Progenitor cell of endocrine pancreas (in vitro differentiated cells): ENCODE data around the gene PPP3CA. TPM values are rescaled to one million over a fixed set of nuclear protein-coding genes. Genes with fewer than 3 reads are reported as not detected.
A peak's percentile ranks its signal among the peaks of the same experiment; 100 is the strongest.

Experiments
- DNase-seq: peaks from one replicate; pipeline ENCODE4 v3.0.0; 2021; ENCODE audit warnings: low spot score; ENCODE audit not compliant: unreplicated experiment
- H3K27ac Mint-ChIP-seq: 2 replicates; pipeline ENCODE4 v1.8.0; 2021; ENCODE audit warnings: mild to moderate bottlenecking, moderate library complexity, mixed read lengths
- H3K27me3 Mint-ChIP-seq: 2 replicates; pipeline ENCODE4 v1.8.0; 2021; ENCODE audit warnings: mixed read lengths
- H3K36me3 Mint-ChIP-seq: 2 replicates; pipeline ENCODE4 v1.8.0; 2022; ENCODE audit warnings: mixed read lengths; ENCODE audit not compliant: insufficient read depth
- H3K4me1 Mint-ChIP-seq: 2 replicates; pipeline ENCODE4 v1.8.0; 2021; ENCODE audit warnings: low read depth, mixed read lengths
- H3K4me3 Mint-ChIP-seq: 2 replicates; pipeline ENCODE4 v1.8.0; 2021; ENCODE audit warnings: low read depth, mild to moderate bottlenecking, moderate library complexity, mixed read lengths
- H3K9me3 Mint-ChIP-seq: 2 replicates; pipeline ENCODE4 v1.8.0; 2021; ENCODE audit warnings: low read depth, mixed read lengths
- CTCF ChIP-seq: fragments of 200-600 bp; sonication (generic); IDR thresholded peaks from one replicate; pipeline ENCODE4 v1.5.0; 2021; ENCODE audit warnings: antibody characterized with exemption, mild to moderate bottlenecking; ENCODE audit not compliant: unreplicated experiment
- total RNA-seq: library from RNA; stranded (reverse); gene quantifications from 2 replicates; pipeline ENCODE4 v1.2.1, GENCODE V29; 2021

Gene PPP3CA
- total RNA-seq, 1 donor from 2014 or later: 22.5 TPM

GRCh38 chr4:101345596-101346350 is 1.6 kb downstream of the PPP3CA start:
- peaks cover 14% of the 10 kb centered on the region for H3K4me1 Mint-ChIP-seq
- no peaks in the 10 kb centered on the region for H3K9me3 Mint-ChIP-seq
- H3K27ac Mint-ChIP-seq: peak overlapping the region; percentile 76
- no peak for TF ChIP-seq CTCF
- H3K4me3 Mint-ChIP-seq: peak overlapping the region; percentile 95
- peaks cover 6% of the 10 kb centered on the region for H3K27me3 Mint-ChIP-seq
- H3K36me3 Mint-ChIP-seq: no peaks in the 10 kb centered on the region
- DNase-seq: peak; percentile 34

DNA sequence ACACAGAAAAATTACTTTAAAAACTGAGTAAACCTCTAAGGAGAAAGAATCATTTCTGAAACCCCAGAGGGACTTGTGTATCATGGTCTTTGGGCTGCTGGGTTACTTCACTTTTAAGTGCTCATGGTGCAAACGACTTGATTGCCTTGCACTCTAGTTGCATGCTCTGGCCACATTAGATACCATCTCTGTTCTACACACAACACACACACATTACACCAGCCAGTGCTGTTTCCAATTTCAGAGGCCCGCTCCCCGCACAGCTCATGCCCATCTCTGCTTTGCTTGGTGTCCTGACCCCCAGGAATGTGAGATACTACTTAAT is 2.1 kb downstream of the PPP3CA start:
- Mint-ChIP-seq H3K9me3 (no peaks in the 10 kb centered on the region), H3K27ac (peak overlapping the region; percentile 76), H3K4me1 (peaks cover 14% of the 10 kb centered on the region), H3K4me3 (peak overlapping the region; percentile 95), H3K27me3 (peaks cover 5% of the 10 kb centered on the region), H3K36me3 (no peaks in the 10 kb centered on the region)
- no peak for TF ChIP-seq CTCF
- no peak for DNase-seq

- no peak for TF ChIP-seq CTCF
- H3K4me1 Mint-ChIP-seq: peaks cover 5% of the 10 kb centered on the region
These were observed 8.0 kb downstream of the PPP3CA start for GRCh38 chr4:101339332-101339731.

GRCh38 chr4:101337688-101338087 is 9.6 kb downstream of the PPP3CA start:
- H3K4me1 Mint-ChIP-seq: peaks cover 5% of the 10 kb centered on the region
- no peak for DNase-seq
- H3K9me3 Mint-ChIP-seq: no peaks in the 10 kb centered on the region
- no peak overlapping the region for H3K27ac Mint-ChIP-seq
- no peaks in the 10 kb centered on the region for H3K27me3 Mint-ChIP-seq
- no peaks in the 10 kb centered on the region for H3K36me3 Mint-ChIP-seq
- no peak for TF ChIP-seq CTCF
- no peak overlapping the region for H3K4me3 Mint-ChIP-seq

More at GRCh38 chr4:101339332-101339731, 8.0 kb downstream of the PPP3CA start:
- Mint-ChIP-seq H3K9me3 (no peaks in the 10 kb centered on the region), H3K36me3 (no peaks in the 10 kb centered on the region), H3K27me3 (no peaks in the 10 kb centered on the region), H3K27ac (no peak overlapping the region), H3K4me3 (no peak overlapping the region)
- DNase-seq: no peak

GRCh38 chr4:101334963-101335572 is 12.3 kb downstream of the PPP3CA start:
- no peak overlapping the region for H3K4me3 Mint-ChIP-seq
- H3K36me3 Mint-ChIP-seq: no peaks in the 10 kb centered on the region
- no peaks in the 10 kb centered on the region for H3K27me3 Mint-ChIP-seq
- peaks cover 5% of the 10 kb centered on the region for H3K4me1 Mint-ChIP-seq
- H3K27ac Mint-ChIP-seq: no peak overlapping the region
- no peak for TF ChIP-seq CTCF
- no peak for DNase-seq
- H3K9me3 Mint-ChIP-seq: no peaks in the 10 kb centered on the region
